Measurements from ENCODE around the gene GDE1.

Gene GDE1

DNA sequence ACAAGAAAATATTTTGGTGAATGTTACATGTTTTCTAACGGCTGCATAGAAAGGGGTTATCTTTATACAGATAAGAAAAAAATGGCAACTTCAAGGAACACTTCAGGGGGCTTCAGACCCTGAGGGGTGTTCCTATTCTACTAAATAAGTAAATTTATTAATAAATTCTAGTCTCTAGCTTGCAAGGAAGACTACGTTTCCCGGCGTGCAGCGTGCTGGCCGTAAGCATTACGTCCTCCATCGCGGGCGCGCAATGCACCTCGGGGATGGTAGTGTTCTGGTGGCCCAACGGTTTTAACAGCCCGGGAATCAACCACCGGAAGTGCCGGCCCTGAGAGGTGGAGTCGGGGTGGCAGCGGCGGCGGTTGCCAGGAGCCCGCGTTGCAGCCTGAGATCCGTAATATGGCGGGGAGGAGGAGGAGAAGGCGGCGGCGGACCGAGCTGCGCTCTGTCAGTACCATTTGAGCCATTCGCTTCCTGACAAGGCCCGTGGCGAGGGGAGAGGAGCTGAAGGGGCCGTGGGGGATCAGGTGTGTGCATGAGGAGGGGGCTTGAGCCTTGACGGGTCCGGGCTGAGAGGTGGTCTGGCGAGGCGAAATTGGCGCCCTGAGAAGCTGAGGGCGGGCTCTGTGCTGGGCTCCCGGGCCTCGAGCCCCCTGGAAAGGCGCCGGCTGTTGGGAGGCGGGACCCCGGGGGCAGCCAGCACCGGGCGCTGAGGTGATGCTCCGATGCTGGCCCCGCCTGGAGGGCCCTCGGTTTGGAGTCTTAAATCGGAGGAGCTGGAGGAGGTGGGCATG, 1.9 kb upstream of the GDE1 start, which contains the start of gene CCP110:
CCP110 (plus strand) TSS at position 384 of the 797 bp plus-strand sequence. CDS start 3,940 bp downstream, outside the sequence.
- Histone ChIP-seq H3K4me1 (ENCODE audit: control insufficient read depth, insufficient read depth, low read length) (peaks cover 35% of the 10 kb centered on the region), H3K27ac (ENCODE audit: low read length) (no peak within 1 kb of the TSS), H3K9ac (ENCODE audit: low read length in 2 of 2) (peak within 1 kb of the TSS; percentile 72 to 73)

DNA sequence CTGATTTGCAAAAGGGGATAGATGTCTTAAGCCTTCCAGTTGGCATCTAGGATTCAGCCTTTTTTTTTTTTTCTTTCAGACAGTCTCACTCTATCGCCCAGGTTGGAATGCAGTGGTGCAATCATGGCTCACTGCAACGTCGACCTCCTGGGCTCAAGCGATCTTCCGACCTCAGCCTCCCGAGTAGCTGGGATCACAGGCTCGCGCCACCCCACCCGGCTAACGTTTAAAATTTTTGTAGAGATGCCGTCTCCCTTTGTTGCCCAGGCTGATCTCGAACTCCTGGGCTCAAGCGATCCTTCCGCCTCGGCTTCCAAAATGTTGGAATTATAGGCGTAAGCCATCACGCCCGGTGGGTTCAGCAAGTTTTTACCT, 1.3 kb upstream of the GDE1 start:
- Histone ChIP-seq H3K36me3 (ENCODE audit: control insufficient read depth in 2 of 2, insufficient read depth in 2 of 2, low read length in 2 of 2) (peaks cover 0 to 2% of the 10 kb centered on the region in 2 donors), H3K27me3 (ENCODE audit: control insufficient read depth in 1 of 2, insufficient read depth in 2 of 2, low read length in 2 of 2) (no peaks in the 10 kb centered on the region), H3K4me1 (ENCODE audit: control insufficient read depth, insufficient read depth, low read length) (peaks cover 35% of the 10 kb centered on the region), H3K27ac (ENCODE audit: low read length) (no peak overlapping the region), H3K9me3 (ENCODE audit: control insufficient read depth in 2 of 2, low read length in 2 of 2) (no peaks in the 10 kb centered on the region), H3K9ac (ENCODE audit: low read length in 2 of 2) (no peak overlapping the region), H3K4me3 (ENCODE audit: low read length in 2 of 2) (peak overlapping the region in 1 of 2 donors; percentile 94)

More for the DNA sequence above, 1.9 kb upstream of the GDE1 start, which contains the start of gene CCP110:
- Histone ChIP-seq H3K27me3 (ENCODE audit: control insufficient read depth in 1 of 2, insufficient read depth in 2 of 2, low read length in 2 of 2) (no peaks in the 10 kb centered on the region), H3K9me3 (ENCODE audit: control insufficient read depth in 2 of 2, low read length in 2 of 2) (no peaks in the 10 kb centered on the region), H3K4me3 (ENCODE audit: low read length in 2 of 2) (peak within 1 kb of the TSS; percentile 75 to 94), H3K36me3 (ENCODE audit: control insufficient read depth in 2 of 2, insufficient read depth in 2 of 2, low read length in 2 of 2) (peaks cover 0 to 8% of the 10 kb centered on the region in 2 donors)

DNA sequence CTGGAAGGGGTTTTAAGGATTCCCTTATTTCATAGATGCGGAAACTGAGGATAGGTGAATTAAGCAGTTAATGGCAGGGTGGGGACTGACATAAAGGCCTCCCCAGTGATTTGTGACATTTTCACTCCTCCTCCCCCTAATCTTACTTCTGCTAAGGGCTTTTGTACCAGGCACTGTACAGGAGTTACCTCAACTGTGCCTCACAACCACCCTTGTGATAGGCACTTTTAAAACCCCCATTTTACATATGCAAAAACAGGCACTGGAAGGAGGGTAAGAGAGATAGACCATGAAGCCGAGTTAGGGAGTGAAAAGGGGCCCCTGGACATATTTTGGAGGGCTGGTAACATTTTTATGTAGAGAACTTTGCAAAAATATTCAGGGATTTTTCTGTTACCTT, 862 bp upstream of the GDE1 start:
- H3K27ac ChIP-seq (ENCODE audit: low read length) = peak overlapping the region; percentile 86
- no peaks in the 10 kb centered on the region for H3K27me3 ChIP-seq (ENCODE audit: control insufficient read depth in 1 of 2, insufficient read depth in 2 of 2, low read length in 2 of 2)
- peaks cover 35% of the 10 kb centered on the region for H3K4me1 ChIP-seq (ENCODE audit: control insufficient read depth, insufficient read depth, low read length)
- no peaks in the 10 kb centered on the region for H3K9me3 ChIP-seq (ENCODE audit: control insufficient read depth in 2 of 2, low read length in 2 of 2)
- H3K9ac ChIP-seq (ENCODE audit: low read length in 2 of 2) = no peak overlapping the region
- no peaks in the 10 kb centered on the region for H3K36me3 ChIP-seq (ENCODE audit: control insufficient read depth in 2 of 2, insufficient read depth in 2 of 2, low read length in 2 of 2)
- no peak overlapping the region for H3K4me3 ChIP-seq (ENCODE audit: low read length in 2 of 2)

DNA sequence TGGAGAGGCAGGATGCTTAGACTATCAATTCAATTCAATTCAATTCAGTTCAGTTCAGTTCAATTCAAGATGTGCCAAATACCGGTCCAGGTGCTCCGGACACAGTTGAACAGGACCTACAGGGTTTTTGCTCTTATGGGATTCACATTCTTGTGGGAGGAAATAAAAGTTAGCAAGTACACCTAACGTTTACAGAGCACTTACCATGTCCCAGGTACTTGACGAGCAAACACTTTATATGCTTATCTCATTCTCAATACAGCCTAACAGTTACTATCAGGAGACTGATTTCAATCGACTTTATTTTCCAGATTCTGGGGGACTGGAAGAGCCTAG, 467 bp upstream of the GDE1 start:
- Histone ChIP-seq H3K27ac (ENCODE audit: low read length) (peak overlapping the region; percentile 86), H3K36me3 (ENCODE audit: control insufficient read depth in 2 of 2, insufficient read depth in 2 of 2, low read length in 2 of 2) (no peaks in the 10 kb centered on the region), H3K4me1 (ENCODE audit: control insufficient read depth, insufficient read depth, low read length) (peaks cover 35% of the 10 kb centered on the region), H3K27me3 (ENCODE audit: control insufficient read depth in 1 of 2, insufficient read depth in 2 of 2, low read length in 2 of 2) (no peaks in the 10 kb centered on the region), H3K4me3 (ENCODE audit: low read length in 2 of 2) (peak overlapping the region; percentile 85 to 95), H3K9me3 (ENCODE audit: control insufficient read depth in 2 of 2, low read length in 2 of 2) (no peaks in the 10 kb centered on the region), H3K9ac (ENCODE audit: low read length in 2 of 2) (peak overlapping the region in 1 of 2 donors; percentile 86)

DNA sequence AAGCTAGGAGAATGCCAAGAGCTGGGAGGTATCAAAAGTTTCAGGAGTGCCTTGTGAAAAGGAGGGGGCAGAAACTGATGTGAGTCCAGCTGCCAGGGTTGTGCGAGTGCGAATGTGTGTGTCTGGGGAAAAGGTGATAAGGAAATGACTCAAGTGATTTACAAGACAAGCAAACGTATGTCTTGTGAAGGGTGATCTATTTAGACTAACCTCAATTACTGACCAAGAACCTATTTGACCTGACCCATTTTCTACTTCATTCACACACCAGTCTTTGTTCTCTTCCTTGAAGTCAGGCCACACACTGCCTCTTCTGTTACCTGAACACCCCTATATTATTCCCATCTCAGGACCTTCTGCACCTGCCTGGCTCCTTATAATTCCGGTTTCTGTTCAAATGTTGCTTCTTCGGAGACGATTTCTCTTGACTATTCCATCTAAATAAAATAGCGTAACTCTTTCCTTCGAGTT, 1.0 kb downstream of the GDE1 start:
- no peaks in the 10 kb centered on the region for H3K9me3 ChIP-seq (ENCODE audit: control insufficient read depth in 2 of 2, low read length in 2 of 2)
- peak overlapping the region; percentile 86 for H3K27ac ChIP-seq (ENCODE audit: low read length)
- H3K36me3 ChIP-seq (ENCODE audit: control insufficient read depth in 2 of 2, insufficient read depth in 2 of 2, low read length in 2 of 2) = peaks cover 4 to 11% of the 10 kb centered on the region in 2 donors
- H3K27me3 ChIP-seq (ENCODE audit: control insufficient read depth in 1 of 2, insufficient read depth in 2 of 2, low read length in 2 of 2) = no peaks in the 10 kb centered on the region
- peaks cover 35% of the 10 kb centered on the region for H3K4me1 ChIP-seq (ENCODE audit: control insufficient read depth, insufficient read depth, low read length)
- H3K4me3 ChIP-seq (ENCODE audit: low read length in 2 of 2) = peak overlapping the region; percentile 85 to 95
- peak overlapping the region; percentile 86 for H3K9ac ChIP-seq (ENCODE audit: low read length in 2 of 2)

DNA sequence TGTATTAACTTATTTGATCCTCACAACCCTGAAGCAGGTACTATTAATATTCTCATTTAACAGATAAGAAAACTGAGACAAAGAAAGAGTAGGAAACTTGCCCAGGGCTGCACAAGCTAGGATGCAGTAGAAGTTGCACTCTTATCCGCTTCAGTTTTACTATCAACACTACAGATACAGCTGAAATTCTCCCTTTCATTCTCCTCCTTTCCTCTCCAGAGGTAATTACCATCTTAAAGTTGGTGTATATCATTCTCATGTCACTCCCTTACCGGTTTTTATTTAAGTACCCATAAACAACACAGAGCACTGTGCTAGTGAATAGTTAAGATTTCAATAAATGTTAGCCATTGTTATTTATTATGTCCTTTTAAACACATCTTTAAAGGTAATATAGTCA, 3.5 kb downstream of the GDE1 start:
- no peak overlapping the region for H3K9ac ChIP-seq (ENCODE audit: low read length in 2 of 2)

DNA sequence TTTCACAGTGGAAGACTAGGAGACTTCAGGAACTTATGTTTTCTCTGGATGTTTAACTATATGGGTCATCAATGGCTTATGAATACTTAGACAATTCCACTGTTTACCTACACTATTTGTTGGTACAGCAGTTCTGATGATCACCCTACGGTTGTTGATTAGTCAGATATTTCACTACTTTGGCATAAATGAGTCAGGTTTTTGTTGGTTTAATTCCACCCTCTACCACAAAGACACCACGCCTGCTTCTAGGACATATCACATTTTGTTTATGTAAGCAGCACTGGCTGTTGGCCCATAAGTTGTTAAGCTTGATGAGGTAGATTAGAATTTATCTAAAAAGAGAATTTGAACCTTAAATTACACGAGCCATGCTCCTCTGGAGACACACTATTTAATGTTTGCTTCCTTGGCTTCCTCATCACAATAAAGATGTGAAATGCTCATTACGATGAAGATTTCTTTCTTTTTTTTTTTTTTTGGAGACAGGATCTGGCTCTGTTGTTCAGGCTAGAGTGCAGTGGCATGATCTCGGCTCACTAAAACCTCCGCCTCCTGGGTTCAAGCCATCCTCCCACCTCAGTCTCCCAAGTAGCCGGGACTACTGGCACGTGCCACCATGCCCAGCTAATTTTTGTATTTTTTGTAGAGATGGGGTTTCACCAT, 4.3 kb downstream of the GDE1 start:
- peaks cover 4 to 18% of the 10 kb centered on the region in 2 donors for H3K36me3 ChIP-seq (ENCODE audit: control insufficient read depth in 2 of 2, insufficient read depth in 2 of 2, low read length in 2 of 2)
- no peaks in the 10 kb centered on the region for H3K9me3 ChIP-seq (ENCODE audit: control insufficient read depth in 2 of 2, low read length in 2 of 2)
- peaks cover 23% of the 10 kb centered on the region for H3K4me1 ChIP-seq (ENCODE audit: control insufficient read depth, insufficient read depth, low read length)
- H3K9ac ChIP-seq (ENCODE audit: low read length in 2 of 2) = no peak overlapping the region
- no peaks in the 10 kb centered on the region for H3K27me3 ChIP-seq (ENCODE audit: control insufficient read depth in 1 of 2, insufficient read depth in 2 of 2, low read length in 2 of 2)
- H3K27ac ChIP-seq (ENCODE audit: low read length) = no peak overlapping the region
- H3K4me3 ChIP-seq (ENCODE audit: low read length in 2 of 2) = no peak overlapping the region

More for the DNA sequence above, 3.5 kb downstream of the GDE1 start:
- Histone ChIP-seq H3K27ac (ENCODE audit: low read length) (no peak overlapping the region), H3K36me3 (ENCODE audit: control insufficient read depth in 2 of 2, insufficient read depth in 2 of 2, low read length in 2 of 2) (peaks cover 4 to 18% of the 10 kb centered on the region in 2 donors), H3K27me3 (ENCODE audit: control insufficient read depth in 1 of 2, insufficient read depth in 2 of 2, low read length in 2 of 2) (no peaks in the 10 kb centered on the region), H3K9me3 (ENCODE audit: control insufficient read depth in 2 of 2, low read length in 2 of 2) (no peaks in the 10 kb centered on the region), H3K4me1 (ENCODE audit: control insufficient read depth, insufficient read depth, low read length) (peaks cover 23% of the 10 kb centered on the region), H3K4me3 (ENCODE audit: low read length in 2 of 2) (no peak overlapping the region)

DNA sequence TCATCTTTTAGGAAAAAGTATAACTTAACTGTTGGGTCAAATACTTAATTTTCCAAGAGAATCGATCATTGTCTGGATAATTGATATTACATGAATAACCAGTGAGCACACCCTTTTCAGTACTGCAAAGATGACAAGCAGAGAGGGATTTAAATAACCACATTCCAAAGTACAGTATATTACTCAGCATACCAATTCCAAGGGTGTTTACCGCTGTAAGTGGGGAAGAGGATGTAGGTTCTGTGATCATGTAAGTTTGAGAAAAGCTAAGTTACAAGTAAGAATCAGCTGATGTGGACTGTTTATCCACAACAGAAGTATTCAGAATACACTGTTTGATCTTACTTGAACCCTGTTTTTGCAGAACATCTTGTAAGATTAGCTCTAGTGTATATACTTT, 6.1 kb downstream of the GDE1 start:
- peaks cover 4 to 18% of the 10 kb centered on the region in 2 donors for H3K36me3 ChIP-seq (ENCODE audit: control insufficient read depth in 2 of 2, insufficient read depth in 2 of 2, low read length in 2 of 2)
- no peak overlapping the region for H3K4me3 ChIP-seq (ENCODE audit: low read length in 2 of 2)
- no peak overlapping the region for H3K9ac ChIP-seq (ENCODE audit: low read length in 2 of 2)
- H3K27ac ChIP-seq (ENCODE audit: low read length) = no peak overlapping the region
- H3K4me1 ChIP-seq (ENCODE audit: control insufficient read depth, insufficient read depth, low read length) = peaks cover 12% of the 10 kb centered on the region
- H3K27me3 ChIP-seq (ENCODE audit: control insufficient read depth in 1 of 2, insufficient read depth in 2 of 2, low read length in 2 of 2) = no peaks in the 10 kb centered on the region
- H3K9me3 ChIP-seq (ENCODE audit: control insufficient read depth in 2 of 2, low read length in 2 of 2) = no peaks in the 10 kb centered on the region

DNA sequence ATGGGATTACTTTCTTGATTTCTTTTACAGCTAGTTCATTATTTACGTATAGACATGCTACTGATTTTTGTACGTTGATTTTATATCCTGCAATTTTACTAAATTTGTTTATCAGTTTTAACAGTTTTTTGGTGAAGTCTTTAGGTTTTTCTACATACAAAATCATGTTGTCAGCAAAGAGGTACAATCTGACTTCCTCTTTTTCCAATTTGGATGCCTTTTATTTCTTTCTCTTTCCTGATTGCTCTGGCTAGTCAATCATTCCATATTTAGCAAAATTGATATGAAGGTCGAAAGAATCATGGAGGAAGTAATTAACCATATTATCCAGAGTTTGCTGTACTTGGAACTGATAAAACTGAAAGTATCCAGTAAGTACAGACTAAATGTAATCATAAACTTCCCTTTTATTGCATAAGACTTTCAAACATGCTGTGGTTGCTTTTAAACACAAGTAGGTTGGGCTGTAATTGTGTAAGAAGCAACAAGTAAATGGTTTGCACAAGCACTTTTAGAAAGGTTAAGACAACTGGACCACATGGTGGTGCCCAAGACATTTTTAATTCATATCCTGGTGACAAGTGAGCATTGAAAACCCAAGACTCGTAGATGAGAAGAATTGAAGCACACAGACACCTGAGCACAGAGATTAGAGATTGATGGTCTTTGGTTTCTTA, 8.4 kb downstream of the GDE1 start:
- no peaks in the 10 kb centered on the region for H3K27me3 ChIP-seq (ENCODE audit: control insufficient read depth in 1 of 2, insufficient read depth in 2 of 2, low read length in 2 of 2)
- H3K9me3 ChIP-seq (ENCODE audit: control insufficient read depth in 2 of 2, low read length in 2 of 2) = no peaks in the 10 kb centered on the region
- no peak overlapping the region for H3K4me3 ChIP-seq (ENCODE audit: low read length in 2 of 2)
- H3K27ac ChIP-seq (ENCODE audit: low read length) = no peak overlapping the region
- H3K36me3 ChIP-seq (ENCODE audit: control insufficient read depth in 2 of 2, insufficient read depth in 2 of 2, low read length in 2 of 2) = peaks cover 9 to 26% of the 10 kb centered on the region in 2 donors
- no peaks in the 10 kb centered on the region for H3K4me1 ChIP-seq (ENCODE audit: control insufficient read depth, insufficient read depth, low read length)
- H3K9ac ChIP-seq (ENCODE audit: low read length in 2 of 2) = no peak overlapping the region

DNA sequence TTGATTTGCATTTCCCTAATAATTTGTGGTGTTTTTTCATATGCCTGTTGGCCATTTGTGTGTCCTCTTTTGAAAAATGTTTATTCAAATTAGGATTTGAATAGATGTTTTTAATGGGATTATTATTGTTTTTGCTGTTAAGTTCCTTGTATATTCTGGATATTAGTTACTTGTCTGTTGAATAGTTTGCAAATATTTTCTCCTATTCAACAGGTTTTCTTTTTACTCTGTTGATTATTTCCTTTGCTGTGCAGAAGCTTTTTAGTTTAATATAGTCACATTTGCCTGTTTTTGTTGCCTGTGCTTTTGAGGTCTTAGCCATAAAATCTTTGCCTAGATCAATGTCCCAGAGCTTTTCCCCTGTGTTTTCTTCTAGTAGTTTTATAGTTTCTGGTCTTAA, 9.6 kb downstream of the GDE1 start:
- Histone ChIP-seq H3K4me3 (ENCODE audit: low read length in 2 of 2) (no peak overlapping the region), H3K36me3 (ENCODE audit: control insufficient read depth in 2 of 2, insufficient read depth in 2 of 2, low read length in 2 of 2) (peaks cover 17 to 33% of the 10 kb centered on the region in 2 donors), H3K27ac (ENCODE audit: low read length) (no peak overlapping the region), H3K9me3 (ENCODE audit: control insufficient read depth in 2 of 2, low read length in 2 of 2) (no peaks in the 10 kb centered on the region), H3K9ac (ENCODE audit: low read length in 2 of 2) (no peak overlapping the region), H3K27me3 (ENCODE audit: control insufficient read depth in 1 of 2, insufficient read depth in 2 of 2, low read length in 2 of 2) (no peaks in the 10 kb centered on the region), H3K4me1 (ENCODE audit: control insufficient read depth, insufficient read depth, low read length) (no peaks in the 10 kb centered on the region)

Measured in stomach smooth muscle (tissue), 2 donors.